GM23338 (cell line): ENCODE results near the gene CD40LG. TPM values are rescaled to one million over a fixed set of nuclear protein-coding genes. Genes with fewer than 3 reads are reported as not detected.

Experiments
- ATAC-seq: fragments of 200-7000 bp; cut with Tn5 transposase; 3 replicates; pipeline ENCODE4 v1.9.1; 2020
- DNase-seq: peaks from one replicate; pipeline ENCODE4 v3.0.0-alpha.2; 2015; ENCODE audit warnings: low spot score
- H2AFZ ChIP-seq: fragments of 200-600 bp; sonication (generic); 2 replicates; pipeline ENCODE4 v1.8.0; 2016; ENCODE audit warnings: antibody characterized with exemption, mild to moderate bottlenecking, moderate library complexity
- H3F3A ChIP-seq: fragments of 200-600 bp; sonication (generic); replicated peaks from 2 replicates; pipeline ENCODE4 v1.8.0; 2017; ENCODE audit warnings: antibody characterized with exemption, mixed run types, low read depth
- H3K27ac ChIP-seq: fragments of 200-600 bp; sonication (generic); 2 replicates; pipeline ENCODE4 v1.6.1; 2016; ENCODE audit warnings: low read depth
- H3K27me3 ChIP-seq: fragments of 200-600 bp; sonication (generic); 2 replicates; pipeline ENCODE4 v1.8.0; 2016; ENCODE audit warnings: mild to moderate bottlenecking, mixed run types, moderate library complexity; ENCODE audit not compliant: insufficient read depth
- H3K36me3 ChIP-seq: fragments of 200-600 bp; sonication (generic); 2 replicates; pipeline ENCODE4 v1.8.0; 2016; ENCODE audit warnings: mild to moderate bottlenecking; ENCODE audit not compliant: insufficient read depth
- H3K4me1 ChIP-seq: fragments of 200-600 bp; sonication (generic); 2 replicates; pipeline ENCODE4 v1.8.0; 2016; ENCODE audit warnings: mild to moderate bottlenecking, moderate library complexity; ENCODE audit not compliant: insufficient read depth
- H3K4me2 ChIP-seq: fragments of 200-600 bp; sonication (generic); 2 replicates; pipeline ENCODE4 v1.7.1; 2017; ENCODE audit warnings: mixed run types
- H3K4me3 ChIP-seq: fragments of 200-600 bp; sonication (generic); 2 replicates; pipeline ENCODE4 v1.6.1; 2016; ENCODE audit warnings: mixed run types
- H3K79me2 ChIP-seq: fragments of 200-600 bp; sonication (generic); replicated peaks from 2 replicates; pipeline ENCODE4 v1.8.0; 2017; ENCODE audit warnings: mild to moderate bottlenecking; ENCODE audit not compliant: insufficient read depth
- H3K9me2 ChIP-seq: fragments of 200-600 bp; sonication (generic); 2 replicates; pipeline ENCODE4 v1.8.0; 2017; ENCODE audit not compliant: insufficient read depth
- H4K20me1 ChIP-seq: fragments of 200-600 bp; sonication (generic); replicated peaks from 2 replicates; pipeline ENCODE4 v1.8.0; 2017; ENCODE audit warnings: mild to moderate bottlenecking; ENCODE audit not compliant: insufficient read depth
- H3K27ac Mint-ChIP-seq: 2 replicates; pipeline ENCODE4 v1.8.0; 2020; ENCODE audit warnings: inconsistent platforms, mild to moderate bottlenecking, moderate library complexity, mixed read lengths
- H3K27me3 Mint-ChIP-seq: 3 replicates; pipeline ENCODE4 v1.8.0; 2022; ENCODE audit warnings: low read depth, mild to moderate bottlenecking, moderate library complexity, mixed read lengths, inconsistent platforms; ENCODE audit not compliant: insufficient read depth, poor library complexity
- H3K36me3 Mint-ChIP-seq: 3 replicates; pipeline ENCODE4 v1.8.0; 2021; ENCODE audit warnings: low read depth, mild to moderate bottlenecking, inconsistent platforms, moderate library complexity, mixed read lengths
- H3K4me1 Mint-ChIP-seq: 3 replicates; pipeline ENCODE4 v1.8.0; 2020; ENCODE audit warnings: mild to moderate bottlenecking, inconsistent platforms, mixed read lengths
- H3K4me3 Mint-ChIP-seq: 3 replicates; pipeline ENCODE4 v1.8.0; 2021; ENCODE audit warnings: moderate library complexity, mild to moderate bottlenecking, inconsistent platforms, mixed read lengths
- H3K9me3 Mint-ChIP-seq: 3 replicates; pipeline ENCODE4 v1.8.0; 2020; ENCODE audit warnings: moderate library complexity, mild to moderate bottlenecking, inconsistent platforms, mixed read lengths
- CREB1 ChIP-seq: fragments of 250-450 bp; sonication (Bioruptor Pico); IDR thresholded peaks from 2 replicates; pipeline ENCODE4 v1.5.0; 2020; ENCODE audit warnings: low read depth, mild to moderate bottlenecking, moderate library complexity
- CTCF ChIP-seq, 2 experiments: fragments of 200-600 bp in 1 of 2; sonication (generic) in 1 of 2; conservative IDR thresholded peaks; 2 replicates each; pipeline versions ENCODE4 v1.5.1 to v1.6.1; 2016 to 2017; ENCODE audit warnings: antibody characterized with exemption in 2 of 2, low read depth in 2 of 2, mild to moderate bottlenecking in 2 of 2, moderate library complexity in 1 of 2
- NANOG ChIP-seq: IDR thresholded peaks from 2 replicates; pipeline ENCODE4 v1.6.1; 2016; ENCODE audit warnings: antibody characterized with exemption, borderline replicate concordance
- ZNF114 ChIP-seq: fragments of 250-450 bp; sonication (Bioruptor Pico); IDR thresholded peaks from 2 replicates; pipeline ENCODE4 v1.5.0; 2020; ENCODE audit warnings: mild to moderate bottlenecking, moderate library complexity
- ZNF462 ChIP-seq: fragments of 250-450 bp; sonication (Bioruptor Pico); IDR thresholded peaks from 2 replicates; pipeline ENCODE4 v1.5.0; 2020; ENCODE audit warnings: mild to moderate bottlenecking, moderate library complexity
- polyA plus RNA-seq: library from polyadenylated mRNA; unstranded; fragments of >200 nt; fragmentation: Nextera tagmentation; extraction: Ambion mirVana; gene quantifications from 2 replicates; pipeline ENCODE4 v1.2.1, GENCODE V29; 2016
- total RNA-seq: library from RNA; depleted of rRNA; stranded (reverse); fragments of >200 nt; shearing (Covaris generic); gene quantifications from 2 replicates; pipeline ENCODE4 v1.2.3, GENCODE V29; 2014
- TF ChIP-seq, protein P1 (sequence below): IDR thresholded peaks from one replicate; pipeline ENCODE4 v1.6.1; 2018; ENCODE audit warnings: antibody characterized with exemption; ENCODE audit not compliant: unreplicated experiment

The CD40LG gene
- total and polyA plus RNA-seq, 2 experiments from 2014 or later: not detected

DNA sequence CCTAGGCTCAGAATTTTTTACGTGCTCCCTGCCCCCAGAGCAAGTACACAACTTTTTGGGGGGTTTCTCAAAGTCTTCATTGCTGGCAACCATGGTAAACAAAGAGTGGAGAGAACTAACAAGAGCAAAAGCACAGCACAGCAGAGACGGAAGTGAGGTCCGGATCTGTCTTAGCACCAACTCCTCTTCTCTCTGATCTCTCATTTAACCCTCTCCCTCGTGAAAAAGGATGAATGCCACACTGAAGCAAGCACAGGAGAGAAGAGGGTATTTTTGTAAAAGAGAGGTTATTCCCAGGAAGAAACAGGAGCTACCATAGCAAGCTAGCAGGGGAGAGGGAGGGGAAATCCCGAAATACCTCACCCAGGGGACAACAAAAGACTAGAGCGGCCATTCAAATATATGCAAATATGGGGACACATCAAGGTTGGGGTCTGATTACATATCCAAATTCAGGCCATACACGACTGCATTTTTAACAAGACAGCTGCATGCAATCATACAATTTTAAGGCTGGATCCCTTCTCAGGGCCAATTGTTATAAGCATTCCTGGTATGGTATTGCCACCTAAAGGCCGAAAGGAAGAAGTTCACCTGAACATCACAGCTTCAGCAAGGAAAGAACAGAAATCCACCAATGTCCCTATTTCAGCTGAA, 46.6 kb downstream of the CD40LG start:
- Histone ChIP-seq H3K4me3 (no peak overlapping the region), H4K20me1 (no peaks in the 10 kb centered on the region), H3K4me2 (no peak overlapping the region; the same call in 1 of the 2 replicates), H3K9me2 (no peaks in the 10 kb centered on the region), H3K36me3 (no peaks in the 10 kb centered on the region), H3F3A (no peaks in the 10 kb centered on the region), H3K27me3 (no peaks in the 10 kb centered on the region), H2AFZ (no peak overlapping the region), H3K4me1 (0 out of 2 replicates have a peak, but pooled peaks cover 3% of the 10 kb centered on the region), H3K27ac (peak overlapping the region; percentile 87), H3K79me2 (no peaks in the 10 kb centered on the region)
- no peaks in the 10 kb centered on the region for H3K27me3 Mint-ChIP-seq
- H3K4me1 Mint-ChIP-seq: peaks cover 13% of the 10 kb centered on the region
- no peaks in the 10 kb centered on the region for H3K36me3 Mint-ChIP-seq
- TF ChIP-seq, protein P1, sequence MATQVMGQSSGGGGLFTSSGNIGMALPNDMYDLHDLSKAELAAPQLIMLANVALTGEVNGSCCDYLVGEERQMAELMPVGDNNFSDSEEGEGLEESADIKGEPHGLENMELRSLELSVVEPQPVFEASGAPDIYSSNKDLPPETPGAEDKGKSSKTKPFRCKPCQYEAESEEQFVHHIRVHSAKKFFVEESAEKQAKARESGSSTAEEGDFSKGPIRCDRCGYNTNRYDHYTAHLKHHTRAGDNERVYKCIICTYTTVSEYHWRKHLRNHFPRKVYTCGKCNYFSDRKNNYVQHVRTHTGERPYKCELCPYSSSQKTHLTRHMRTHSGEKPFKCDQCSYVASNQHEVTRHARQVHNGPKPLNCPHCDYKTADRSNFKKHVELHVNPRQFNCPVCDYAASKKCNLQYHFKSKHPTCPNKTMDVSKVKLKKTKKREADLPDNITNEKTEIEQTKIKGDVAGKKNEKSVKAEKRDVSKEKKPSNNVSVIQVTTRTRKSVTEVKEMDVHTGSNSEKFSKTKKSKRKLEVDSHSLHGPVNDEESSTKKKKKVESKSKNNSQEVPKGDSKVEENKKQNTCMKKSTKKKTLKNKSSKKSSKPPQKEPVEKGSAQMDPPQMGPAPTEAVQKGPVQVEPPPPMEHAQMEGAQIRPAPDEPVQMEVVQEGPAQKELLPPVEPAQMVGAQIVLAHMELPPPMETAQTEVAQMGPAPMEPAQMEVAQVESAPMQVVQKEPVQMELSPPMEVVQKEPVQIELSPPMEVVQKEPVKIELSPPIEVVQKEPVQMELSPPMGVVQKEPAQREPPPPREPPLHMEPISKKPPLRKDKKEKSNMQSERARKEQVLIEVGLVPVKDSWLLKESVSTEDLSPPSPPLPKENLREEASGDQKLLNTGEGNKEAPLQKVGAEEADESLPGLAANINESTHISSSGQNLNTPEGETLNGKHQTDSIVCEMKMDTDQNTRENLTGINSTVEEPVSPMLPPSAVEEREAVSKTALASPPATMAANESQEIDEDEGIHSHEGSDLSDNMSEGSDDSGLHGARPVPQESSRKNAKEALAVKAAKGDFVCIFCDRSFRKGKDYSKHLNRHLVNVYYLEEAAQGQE: no peak
- TF ChIP-seq ZNF462 (CRISPR knock-in tag) (no peak), CTCF (conservative IDR thresholded peaks at IDR 0.05; ENCODE audit: low read depth in 2 of 2) (peak; percentile 65 to 74), NANOG (no peak), CREB1 (no peak), ZNF114 (CRISPR knock-in tag) (no peak)
- no peaks in the 10 kb centered on the region; the same call in 2 of the 3 replicates for H3K9me3 Mint-ChIP-seq
- DNase-seq: peak; percentile 74
- ATAC-seq: peak; percentile 90
- H3K27ac Mint-ChIP-seq: peak overlapping the region; percentile 86
- 0 out of 3 replicates have a peak overlapping the region, but pooled peaks have one; percentile 12 for H3K4me3 Mint-ChIP-seq
